22Rv1 (cell line): ENCODE results near the gene SLC26A9.

Source experiments
- H3K27ac ChIP-seq: fragments of 450-650 bp; 2 replicates; pipeline ENCODE4 v1.5.1; 2017
- CTCF ChIP-seq: fragments of 450-650 bp; IDR thresholded peaks from 2 replicates; pipeline ENCODE4 v1.5.1; 2017; ENCODE audit warnings: mild to moderate bottlenecking
- ZFX ChIP-seq: fragments of 450-650 bp; IDR thresholded peaks from 2 replicates; pipeline ENCODE4 v1.6.1; 2017; ENCODE audit warnings: antibody characterized with exemption, borderline replicate concordance

The SLC26A9 gene

GRCh38 chr1:205920159-205920558 is 23.1 kb downstream of the SLC26A9 start:
- TF ChIP-seq ZFX (no peak), CTCF (no peak)
- no peak overlapping the region for H3K27ac ChIP-seq

GRCh38 chr1:205918955-205919746 is 24.1 kb downstream of the SLC26A9 start:
- no peak overlapping the region for H3K27ac ChIP-seq
- no peak for TF ChIP-seq ZFX
- peak; percentile 95 for TF ChIP-seq CTCF

- TF ChIP-seq CTCF (no peak), ZFX (no peak)
- no peak overlapping the region for H3K27ac ChIP-seq
Observed at GRCh38 chr1:205917466-205918238, 25.6 kb downstream of the SLC26A9 start.

- no peak for TF ChIP-seq ZFX
- no peak overlapping the region for H3K27ac ChIP-seq
Observed at GRCh38 chr1:205916541-205916940, 26.7 kb downstream of the SLC26A9 start.

DNA sequence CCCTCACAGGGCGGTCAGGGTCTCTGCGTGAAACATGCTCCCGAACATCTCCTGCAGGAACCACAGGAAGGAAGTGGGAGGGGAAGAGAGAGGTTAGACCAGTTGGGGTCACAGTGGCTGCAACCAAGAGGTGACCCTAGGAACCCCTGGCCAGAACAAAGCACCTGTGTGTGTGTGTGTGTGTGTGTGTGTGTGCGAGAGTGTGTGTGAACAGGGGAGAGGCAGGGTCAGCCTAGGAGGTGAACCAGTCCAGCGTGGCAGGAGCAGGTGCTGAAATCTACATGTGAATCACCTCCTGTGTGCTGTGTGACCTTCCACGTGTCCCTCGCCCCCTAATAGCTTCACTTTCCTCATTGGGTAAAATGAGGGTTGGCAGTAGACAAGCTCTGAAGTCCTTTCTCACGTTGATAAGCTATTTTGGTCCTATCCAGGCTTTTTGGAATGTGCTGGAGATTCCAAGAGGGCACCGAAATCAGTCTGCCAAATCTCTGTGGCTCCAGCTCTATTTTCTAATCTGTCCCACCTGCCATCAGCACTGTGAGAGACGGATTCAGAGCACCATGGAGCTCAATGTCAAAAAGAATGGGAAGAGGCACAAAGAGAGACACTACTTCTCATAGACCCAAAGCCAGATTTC is 27.8 kb downstream of the SLC26A9 start:
- no peak overlapping the region for H3K27ac ChIP-seq
- no peak for TF ChIP-seq CTCF
- no peak for TF ChIP-seq ZFX

GRCh38 chr1:205914730-205915129 is 28.5 kb downstream of the SLC26A9 start:
- TF ChIP-seq CTCF (no peak), ZFX (no peak)
- H3K27ac ChIP-seq, result no peak overlapping the region

DNA sequence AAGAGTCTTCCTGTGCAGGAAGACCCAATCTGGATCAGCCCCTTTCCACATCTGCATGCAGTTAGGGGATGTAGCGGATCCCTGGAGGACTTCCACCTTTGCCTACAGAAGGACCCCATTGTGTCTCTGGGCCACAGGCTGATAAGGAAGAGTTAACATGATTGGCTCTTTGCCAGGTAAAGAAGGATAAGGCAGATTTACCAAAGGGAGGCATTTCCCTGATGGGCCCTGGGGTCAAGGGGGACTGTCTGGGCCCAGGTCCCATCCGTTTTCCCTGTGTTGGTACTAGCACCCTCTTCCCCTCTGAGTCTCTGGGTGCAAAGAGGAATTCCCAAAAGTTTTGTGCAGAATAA is 29.1 kb downstream of the SLC26A9 start:
- no peak overlapping the region for H3K27ac ChIP-seq
- no peak for TF ChIP-seq ZFX
- no peak for TF ChIP-seq CTCF
